Activated gamma-delta T cell treated with Interleukin-2 at 50 U/mL for 16 hours (primary cell): ENCODE measurements around the gene POMT1.
"Not testable (repeated sequence)": the region's sequence is repeated elsewhere in the genome, so short reads cannot be mapped to it uniquely, and the experiment has no call there.

Experiments used
- DNase-seq: peaks from one replicate; pipeline ENCODE4 v3.0.0-alpha.2; 2020

POMT1 gene

DNA sequence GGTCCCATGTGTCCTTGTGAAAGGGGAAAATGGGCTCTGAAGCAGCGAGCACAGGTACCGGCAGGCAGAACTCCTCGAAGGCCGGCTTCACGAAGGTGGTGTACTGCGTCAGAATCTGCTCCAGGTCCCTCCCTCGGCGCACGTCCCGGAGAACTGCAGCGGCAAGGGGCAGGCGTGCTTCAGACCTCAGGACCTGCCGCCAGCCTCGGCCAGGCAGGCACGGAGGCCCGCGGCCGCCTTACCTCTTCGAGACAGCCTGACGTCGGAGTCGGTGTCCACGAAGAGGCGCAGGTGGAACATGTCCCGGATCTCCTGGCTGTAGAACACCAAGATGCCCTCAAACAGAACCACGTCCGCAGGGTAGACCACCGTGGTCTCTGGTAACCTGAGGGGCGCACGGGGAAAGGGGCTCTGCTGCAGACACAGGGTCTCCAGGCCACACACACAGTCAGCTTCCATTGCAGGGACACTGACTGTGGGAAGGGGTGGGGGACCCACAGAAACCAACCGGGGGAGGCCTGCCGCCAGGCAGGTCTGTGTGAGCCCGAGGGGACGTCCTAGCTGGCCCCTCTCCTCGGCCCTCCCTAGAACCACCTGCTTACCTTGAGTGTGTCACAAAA is 26.3 kb downstream of the POMT1 start:
- no peak for DNase-seq

DNA sequence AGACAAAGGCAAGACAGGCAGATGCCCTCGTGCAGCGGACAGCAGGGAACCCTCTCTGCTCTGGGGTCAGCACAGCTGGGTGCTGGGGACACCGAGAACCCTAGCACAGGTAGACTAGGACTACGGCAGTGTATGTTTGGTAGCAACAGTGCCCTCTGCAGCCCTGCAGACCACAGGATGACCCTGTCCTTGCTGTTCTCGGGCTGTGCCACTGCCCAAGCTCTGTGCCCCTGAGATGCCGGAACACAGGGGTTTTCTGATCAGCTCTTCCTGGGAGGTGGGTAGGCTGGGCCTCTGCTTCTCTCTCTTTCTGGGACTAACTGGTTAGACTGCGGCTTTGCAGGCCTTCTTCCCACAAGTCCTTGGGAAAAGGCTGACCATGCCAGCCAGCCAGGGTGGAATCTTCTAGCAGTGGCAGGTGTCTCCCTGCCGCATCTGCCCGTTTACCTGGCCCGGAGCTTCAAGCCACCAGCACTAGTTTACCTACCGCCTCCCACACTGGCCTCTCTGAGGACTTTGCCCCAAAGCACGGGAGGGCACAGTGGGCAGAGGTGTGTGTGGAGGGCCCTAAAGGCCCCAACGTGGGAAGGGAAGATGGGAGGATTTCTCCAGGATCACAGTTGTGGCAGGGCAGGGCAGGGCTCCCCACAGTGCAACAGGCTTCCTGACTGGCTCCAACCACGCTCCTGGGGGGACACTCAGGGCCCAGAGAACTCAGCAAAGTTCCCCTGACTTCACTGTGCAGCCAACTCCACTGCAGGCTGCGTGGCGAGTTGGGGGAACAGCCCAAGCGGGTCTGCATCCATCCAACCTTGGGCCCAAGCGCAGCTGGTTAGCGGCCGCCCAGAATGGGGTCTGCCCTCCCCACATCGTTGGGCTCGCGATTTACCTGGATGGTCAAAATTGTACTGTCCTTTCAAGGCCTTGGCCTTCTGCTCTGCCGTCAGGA is 27.2 kb downstream of the POMT1 start:
- DNase-seq: no peak

DNA sequence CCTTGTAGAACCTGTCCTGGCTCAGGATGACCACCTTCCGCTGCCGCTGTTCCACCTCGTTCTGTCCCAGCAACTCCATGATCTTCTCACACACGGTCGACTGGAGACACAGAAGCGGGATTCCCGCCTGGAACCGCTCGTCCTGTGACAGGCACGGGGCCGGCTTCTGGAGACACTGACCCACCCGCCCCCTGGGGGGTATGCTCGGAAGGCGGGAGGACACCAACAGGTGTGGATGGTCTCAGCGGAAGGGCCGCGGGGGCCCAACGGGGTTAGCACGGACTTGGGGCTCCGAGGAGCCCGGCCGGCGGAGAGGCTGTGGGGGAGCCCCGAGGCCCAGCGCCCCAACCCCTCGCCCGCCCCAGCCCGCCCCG is 27.8 kb downstream of the POMT1 start:
- no peak for DNase-seq

DNA sequence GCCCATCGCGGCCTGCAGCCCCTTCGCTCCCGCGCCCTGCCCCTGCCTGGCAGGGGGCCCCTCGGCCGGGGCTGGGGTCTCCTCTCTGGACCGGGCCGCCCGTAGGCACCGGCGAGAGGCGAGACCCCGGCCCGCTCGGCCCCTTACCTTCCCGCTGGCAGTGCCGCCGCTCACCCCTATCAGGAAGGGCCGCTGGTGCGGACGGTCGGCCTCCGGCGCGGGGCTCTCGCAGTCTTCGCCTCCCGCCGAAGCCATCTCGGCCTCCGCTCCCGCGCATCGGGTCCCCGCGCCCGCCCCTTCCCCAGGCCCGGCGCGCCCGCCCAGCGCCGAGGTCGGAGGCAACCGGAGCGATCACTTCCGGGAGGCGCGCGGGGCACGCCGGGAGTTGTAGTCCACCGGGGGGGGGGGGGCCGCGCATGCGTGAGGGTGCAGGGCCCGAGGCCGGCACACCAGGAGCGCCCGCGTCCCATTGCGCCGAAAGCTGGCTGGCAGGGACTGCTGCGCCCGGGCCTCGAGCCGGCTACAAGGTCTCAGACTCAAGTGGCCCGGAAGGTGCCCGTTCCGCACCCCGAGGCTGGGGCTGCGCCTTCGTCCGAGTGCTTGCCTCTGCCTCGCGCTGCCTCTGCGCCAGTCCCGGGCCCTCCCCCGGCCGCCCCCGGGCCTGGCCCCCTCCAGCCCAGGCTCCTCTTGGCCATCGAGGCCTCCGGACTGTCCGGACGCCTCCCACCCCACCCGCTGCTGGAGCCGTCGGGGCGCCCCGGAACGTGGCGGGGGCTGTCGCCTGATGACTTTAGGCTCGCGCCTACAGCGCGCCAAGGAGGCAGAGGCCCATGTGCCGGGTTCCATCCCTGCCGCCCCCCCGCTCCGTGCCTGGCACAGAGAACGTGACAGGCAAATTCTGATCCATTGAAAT is 28.5 kb downstream of the POMT1 start, which contains the start of gene UCK1:
UCK1 (minus strand) TSS at position 344 of the 913 bp plus-strand sequence; CDS start at position 255, 89 bp downstream.
- DNase-seq: peak; percentile 67

DNA sequence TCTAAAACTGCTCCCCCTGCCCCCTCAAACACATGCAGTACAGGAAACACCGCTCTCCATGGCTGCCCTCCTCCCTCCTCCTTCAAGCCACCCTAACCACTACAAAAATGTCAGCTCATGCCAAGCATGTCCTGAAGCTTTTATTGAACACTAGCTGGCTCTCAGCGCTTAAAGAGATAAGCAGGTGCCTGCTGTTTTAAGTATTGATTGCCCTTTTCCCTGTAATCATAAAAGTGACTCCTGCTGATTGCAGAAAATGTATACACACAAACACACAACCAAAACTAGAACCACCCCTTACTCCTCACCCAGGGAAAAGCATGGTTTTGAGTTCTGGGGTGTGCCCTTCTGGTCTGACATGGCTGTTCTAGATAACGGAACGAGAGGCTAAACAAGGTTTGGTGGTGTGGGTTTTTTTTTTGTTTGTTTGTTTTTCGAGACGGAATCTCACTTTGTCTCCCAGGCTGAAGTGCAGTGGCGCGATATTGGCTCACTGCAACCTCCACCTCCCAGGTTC is 32.1 kb downstream of the POMT1 start:
- peak; percentile 44 for DNase-seq

DNA sequence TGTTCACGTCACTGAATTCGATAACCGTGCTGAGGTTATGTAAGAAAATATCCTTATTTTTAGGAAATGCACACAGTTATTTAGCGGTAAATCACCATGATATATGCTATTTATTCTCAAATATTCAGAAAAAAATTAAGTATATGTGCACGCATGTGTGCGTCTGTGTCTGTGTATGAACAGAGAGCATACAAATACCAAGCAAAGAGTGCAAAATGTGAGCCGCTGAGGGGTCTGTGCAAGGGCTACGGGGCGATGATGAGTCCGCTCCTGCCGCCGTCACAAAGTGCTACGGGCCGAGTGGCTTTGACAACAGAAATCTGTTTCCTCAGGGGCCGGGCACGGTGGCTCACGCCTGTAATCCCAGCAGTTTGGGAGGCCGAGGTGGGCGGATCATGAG is 35.2 kb downstream of the POMT1 start:
- no peak for DNase-seq

DNA sequence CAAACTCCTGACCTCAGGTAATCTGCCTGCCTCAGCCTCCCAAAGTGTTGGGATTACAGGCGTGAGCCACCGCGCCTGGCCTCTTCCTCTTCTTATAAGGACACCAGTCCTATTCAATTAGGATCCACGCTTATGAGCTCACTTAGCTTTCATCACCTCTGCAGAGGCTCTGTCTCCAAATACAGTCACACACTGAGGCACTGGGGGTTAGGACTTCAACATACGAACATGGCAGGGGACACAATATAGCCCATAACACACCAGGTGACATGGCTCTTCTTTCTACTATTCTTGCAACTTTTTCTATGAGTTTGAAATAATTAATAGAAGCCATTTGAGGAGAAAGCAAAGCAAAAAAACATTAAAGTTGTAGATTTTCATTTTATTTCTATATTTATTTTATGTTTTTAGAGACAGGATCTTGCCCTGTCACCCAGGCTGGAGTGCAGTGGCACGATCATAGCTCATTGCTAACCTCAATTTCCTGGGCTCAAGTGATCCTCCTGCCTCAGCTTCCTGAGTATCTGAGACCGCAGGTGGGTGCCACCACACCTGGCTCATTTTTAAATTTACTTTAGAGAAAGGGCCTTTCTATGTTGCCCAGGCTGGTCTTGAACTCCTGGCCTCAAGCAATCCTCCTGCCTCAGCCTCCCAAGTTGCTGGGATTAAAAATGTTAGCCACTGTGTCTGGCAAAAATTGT is 36.7 kb downstream of the POMT1 start:
- DNase-seq: peak; percentile 37

DNA sequence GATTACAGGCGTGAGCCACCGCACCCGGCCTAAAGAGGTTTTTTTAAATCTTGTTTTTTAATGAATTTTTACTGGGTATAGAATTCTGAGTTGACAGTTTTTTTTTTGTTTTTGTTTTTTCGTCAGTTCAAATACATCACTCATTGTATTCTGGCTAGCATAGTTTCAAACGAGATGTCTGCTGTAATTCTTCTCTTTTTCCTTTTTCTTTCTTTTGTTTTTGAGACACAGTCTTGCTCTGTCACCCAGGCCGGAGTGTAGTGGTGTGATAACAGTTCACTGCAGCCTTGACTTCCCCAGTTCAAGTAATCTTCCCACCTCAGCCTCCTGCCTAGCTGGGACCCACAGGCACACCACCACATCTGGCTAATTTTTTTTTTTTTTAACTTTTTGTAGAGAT is 40.4 kb downstream of the POMT1 start:
- DNase-seq: no peak

DNA sequence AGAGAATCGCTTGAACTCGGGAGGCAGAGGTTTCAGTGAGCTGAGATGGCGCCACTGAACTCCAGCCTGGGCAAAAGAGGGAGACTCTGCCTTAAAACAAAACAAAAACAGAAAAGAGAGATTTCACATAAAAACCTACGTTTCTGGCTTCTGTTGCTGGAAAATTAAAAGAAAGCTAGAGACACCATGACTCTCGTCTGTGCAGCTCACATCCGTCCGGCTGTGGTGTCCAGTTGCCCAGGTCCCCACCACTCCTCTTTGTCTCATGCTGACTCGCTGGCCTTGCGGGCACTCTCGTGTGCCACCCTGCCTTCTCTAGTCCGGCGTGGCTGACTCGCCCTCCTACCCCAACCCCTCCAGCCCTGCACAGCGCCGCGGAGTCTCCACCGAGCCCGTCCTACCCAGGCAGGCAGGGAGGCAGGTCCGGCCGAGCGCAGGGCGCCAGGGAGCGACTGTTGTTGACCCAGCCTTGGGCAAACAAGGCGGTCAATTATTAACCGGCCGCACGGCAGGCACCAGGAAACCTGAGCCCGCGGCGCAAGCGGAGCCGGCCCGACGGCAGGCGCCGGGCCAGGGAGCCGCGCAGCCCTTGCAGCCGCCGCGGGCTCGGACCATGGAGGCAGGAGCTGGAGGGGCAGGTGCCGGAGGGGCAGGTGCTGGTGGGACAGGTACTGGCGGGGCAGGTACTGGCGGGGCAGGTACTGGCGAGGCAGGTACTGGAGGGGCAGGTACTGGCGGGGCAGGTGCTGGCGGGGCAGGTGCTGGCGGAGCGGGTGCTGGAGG is 42.5 kb downstream of the POMT1 start, which contains the start of gene PRRT1B:
PRRT1B (plus strand) TSS at position 521 of the 783 bp plus-strand sequence; CDS start at position 614, 93 bp downstream.
- no peak for DNase-seq

DNA sequence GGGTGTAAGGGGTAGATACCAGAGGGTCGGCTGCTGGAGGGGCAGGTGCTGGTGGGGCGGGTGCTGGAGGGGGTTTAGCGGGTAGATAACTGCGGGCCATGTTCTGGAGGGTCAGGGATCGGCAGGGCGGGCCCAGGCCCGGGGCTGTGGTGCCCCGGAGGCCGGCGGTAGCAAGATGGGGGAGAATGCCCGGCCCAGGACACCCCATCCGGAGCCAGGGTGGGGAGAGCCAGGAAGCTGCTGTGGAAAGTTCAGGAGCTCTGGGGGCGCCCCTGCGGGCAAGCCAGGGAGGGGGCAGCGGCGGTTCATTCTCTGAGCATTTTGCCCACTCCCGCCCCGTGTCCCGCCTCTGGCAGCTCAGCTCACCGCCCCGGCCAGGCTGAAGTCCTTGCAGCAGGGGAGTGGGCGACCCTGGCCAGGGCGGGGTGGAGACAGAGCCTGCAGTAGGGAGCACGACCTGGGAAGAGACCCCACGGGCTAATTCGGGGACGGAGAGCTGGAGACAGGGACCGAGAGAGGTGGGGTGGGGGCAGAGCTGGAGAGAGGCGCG is 43.1 kb downstream of the POMT1 start:
- DNase-seq: no peak

DNA sequence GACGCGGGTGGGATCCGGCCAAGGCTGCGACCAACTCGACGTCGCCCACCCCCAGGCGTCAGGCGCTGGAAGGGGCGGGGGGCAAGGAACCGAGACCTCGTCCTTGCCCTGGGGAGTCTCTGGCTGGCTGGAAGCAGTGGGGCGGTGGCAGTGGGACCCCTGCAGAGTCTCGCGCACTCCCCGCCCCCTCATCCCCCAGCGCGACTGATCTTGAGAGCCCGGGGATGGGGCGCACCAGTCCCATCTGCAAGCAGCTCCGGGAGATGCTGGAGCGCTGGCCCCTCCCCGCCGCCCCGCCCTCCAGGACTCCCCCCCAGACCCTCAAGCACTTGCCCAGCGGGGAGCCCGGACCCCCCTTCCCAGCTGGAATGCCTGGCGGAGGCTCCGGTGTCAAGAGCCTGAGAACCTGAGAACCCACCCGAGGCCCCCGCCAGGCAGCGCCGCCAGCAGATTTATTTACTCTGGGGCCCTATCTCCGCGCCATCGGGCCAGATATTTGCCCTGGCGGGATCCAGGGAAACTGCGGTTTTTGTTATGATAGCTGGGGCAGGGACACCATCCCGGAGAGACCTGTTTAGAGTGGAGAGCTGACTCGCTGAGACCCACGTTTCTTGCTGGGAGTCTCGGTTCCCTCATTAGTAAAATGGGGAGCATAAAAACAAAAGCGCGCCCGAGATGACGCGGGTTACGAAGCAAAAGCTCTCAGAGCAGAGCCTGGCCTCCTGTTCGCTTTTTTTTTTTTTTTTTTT is 43.8 kb downstream of the POMT1 start:
- DNase-seq: no peak

DNA sequence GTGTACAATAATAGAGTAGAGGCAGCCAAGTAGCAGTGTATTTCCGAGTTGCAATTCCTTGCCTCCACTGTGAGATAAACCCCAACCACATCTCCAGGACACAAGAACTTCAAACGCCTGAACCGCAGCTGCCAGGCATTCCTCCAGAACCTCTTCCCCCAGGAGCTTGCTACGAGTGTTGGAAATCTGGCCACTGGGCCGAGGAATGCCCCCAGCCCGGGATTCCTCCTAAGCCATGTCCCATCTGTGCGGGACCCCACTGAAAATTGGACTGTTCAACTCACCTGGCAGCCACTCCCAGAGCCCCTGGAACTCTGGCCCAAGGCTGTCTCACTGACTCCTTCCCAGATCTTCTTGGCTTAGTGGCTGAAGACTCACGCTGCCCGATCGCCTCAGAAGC is 46.5 kb downstream of the POMT1 start:
- DNase-seq: not testable (repeated sequence)

DNA sequence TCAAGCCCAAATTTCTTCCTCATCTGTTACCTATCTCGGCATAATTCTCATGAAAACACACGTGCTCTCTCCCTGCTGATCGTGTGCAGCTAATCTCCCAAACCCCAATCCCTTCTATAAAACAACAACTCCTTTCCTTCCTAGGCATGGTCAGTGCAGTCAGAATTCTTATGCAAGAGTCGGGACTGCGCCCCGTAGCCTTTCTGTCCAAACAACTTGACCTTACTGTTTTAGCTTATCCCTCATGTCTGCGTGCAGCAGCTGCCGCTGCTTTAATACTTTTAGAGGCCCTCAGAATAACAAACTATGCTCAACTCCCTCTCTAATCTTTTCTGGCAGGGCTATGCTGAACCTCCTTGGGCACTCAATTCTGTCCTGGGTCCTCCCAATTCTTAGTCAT is 47.7 kb downstream of the POMT1 start:
- not testable (repeated sequence) for DNase-seq

DNA sequence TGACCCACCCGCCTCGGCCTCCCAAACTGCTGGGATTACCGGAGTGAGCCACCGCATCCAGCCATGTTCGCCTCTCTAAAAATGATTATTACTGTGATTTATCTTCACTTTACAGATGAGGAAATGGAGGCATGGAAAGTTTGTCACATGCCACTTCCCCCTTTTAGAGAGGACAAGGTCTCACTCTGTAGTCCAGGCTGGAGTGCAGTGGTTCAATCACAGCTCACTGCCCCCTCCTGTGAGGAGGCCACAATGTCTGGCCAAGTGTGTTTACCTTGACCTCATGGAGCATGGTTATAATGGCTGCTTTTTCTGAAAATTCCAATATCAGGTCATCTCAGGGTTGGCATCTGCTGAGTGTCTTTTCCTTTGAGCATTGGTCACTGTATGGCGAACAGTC is 49.3 kb downstream of the POMT1 start:
- DNase-seq: no peak

DNA sequence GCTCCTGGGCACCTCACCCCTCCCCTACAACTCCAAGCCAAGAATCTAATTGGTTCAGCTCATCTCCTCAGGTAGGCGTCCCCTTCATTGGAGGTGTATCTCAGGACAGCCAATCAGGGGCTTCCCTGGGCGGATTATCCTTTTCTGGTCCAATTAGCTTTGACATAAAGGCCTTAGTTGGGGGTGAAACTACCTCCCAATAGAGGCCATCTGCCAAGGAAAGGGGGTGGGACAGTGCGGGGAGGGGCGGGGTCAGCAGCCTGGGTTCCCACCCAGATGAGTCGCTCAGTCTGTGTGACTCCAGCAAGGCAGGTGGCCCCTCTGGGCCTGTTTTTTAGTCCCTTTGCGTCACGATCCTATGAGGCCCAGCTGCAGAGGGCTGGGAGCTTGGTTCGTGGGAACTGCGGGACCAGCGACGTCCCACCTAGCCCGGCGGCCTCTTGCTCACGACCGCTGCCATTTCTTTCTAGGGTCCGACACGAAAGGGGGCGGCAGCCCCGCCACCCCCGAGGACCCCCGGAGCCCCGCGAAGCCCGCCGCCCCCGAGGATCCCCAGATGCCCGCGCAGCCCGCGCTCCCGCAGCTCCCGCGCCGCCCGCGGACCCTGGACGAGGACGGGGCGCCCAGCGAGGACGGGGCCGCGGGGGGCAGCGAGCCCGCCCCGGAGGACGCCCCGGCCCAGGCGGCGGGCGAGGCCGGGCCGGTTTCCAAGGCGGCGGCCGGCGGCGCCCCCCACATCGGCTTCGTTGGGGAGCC is 51.5 kb downstream of the POMT1 start:
- DNase-seq: no peak

DNA sequence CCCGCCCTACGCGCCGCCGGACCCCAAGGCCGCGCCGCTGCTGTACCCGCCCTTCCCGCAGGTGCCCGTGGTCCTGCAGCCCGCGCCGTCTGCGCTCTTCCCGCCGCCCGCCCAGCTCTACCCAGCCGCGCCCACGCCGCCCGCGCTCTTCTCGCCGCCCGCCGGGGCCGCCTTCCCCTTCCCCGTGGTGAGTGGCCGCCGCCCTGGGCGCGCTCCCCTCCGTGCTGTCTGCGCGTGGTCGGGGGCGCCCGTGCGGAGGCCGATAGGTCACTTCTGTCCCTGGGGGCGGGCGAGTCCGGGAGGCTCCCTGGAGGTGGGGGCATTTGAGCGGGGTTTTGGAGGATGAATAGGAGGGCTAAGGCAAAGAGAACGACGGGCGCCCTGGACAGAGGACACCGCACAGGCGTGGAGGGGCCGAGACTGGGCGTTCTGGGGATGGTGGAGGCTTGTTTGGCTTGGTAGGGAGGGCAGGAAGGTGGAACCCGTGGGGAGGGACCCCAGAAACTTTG is 52.2 kb downstream of the POMT1 start:
- no peak for DNase-seq

DNA sequence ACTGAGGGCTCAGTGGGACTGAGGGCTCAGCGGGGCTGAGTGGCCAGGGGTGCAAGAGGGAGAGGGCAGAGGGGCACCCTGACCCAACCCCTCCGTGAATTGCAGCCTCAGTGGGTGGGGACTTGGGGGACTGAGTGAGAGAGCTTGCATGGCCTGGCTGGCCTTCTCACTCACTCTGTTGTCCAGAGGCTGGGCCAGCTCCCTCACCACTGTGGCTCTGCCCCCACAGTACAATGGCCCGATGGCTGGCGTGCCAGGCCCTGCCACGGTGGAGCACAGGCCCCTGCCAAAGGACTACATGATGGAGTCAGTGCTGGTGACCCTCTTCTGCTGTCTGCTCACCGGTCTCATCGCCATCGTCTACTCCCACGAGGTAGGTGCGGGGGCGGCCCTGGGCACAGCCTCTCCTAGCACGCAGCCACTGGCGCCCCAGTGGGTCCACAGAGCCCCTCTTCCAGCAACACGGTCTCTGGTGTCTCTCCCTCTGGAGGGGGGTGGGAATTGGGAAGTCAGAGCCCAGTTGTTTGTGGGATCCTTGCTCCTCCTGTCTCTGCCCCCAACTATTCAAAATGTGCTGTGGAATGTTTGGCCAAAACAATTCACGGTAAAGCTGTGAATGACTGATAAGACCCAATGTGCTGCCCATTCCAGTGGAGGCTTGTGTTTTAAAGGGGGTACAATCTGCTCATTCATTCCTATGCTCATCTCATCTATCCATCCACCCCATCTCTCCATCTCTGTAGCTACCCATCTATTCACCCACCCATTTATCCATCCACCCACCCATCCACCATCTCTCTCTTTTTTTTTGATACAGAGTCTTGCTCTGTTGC is 53.3 kb downstream of the POMT1 start:
- no peak for DNase-seq

DNA sequence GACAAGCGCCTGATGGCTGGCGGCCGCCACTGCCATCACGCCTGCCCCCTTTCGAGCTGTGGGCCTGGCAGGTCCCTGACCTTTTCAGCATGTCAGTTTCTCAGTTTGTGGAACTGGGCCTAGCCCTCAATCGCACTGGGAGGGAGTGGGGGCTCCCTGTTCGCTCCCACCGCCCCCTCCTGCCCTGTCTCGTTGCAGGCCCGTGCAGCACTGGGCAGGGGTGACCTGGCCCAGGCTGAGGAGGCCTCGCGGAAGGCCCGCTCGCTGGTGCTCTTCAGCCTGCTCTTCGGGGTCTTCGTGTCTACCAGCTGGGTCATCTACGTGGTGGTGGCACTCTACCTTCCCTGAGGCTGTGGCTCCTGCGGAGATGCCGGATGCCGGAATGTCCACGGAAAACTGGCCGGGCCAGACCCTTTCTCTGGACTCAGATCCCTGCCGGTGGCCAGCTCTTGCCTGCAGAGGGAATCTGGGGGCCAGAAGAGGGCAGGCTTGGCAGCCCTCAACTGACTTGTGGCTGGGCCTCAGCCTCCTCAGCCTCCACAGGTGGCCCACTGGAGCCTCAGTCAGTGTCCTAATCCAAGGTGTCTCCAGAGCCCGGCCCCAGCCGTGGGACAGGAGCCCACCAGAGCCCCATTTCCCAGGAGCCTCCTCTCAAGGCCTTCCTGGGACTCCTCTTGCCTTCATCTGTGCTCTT is 55.3 kb downstream of the POMT1 start:
- DNase-seq: no peak
